Measurements from ENCODE around the gene SECTM1.

SECTM1 gene

DNA sequence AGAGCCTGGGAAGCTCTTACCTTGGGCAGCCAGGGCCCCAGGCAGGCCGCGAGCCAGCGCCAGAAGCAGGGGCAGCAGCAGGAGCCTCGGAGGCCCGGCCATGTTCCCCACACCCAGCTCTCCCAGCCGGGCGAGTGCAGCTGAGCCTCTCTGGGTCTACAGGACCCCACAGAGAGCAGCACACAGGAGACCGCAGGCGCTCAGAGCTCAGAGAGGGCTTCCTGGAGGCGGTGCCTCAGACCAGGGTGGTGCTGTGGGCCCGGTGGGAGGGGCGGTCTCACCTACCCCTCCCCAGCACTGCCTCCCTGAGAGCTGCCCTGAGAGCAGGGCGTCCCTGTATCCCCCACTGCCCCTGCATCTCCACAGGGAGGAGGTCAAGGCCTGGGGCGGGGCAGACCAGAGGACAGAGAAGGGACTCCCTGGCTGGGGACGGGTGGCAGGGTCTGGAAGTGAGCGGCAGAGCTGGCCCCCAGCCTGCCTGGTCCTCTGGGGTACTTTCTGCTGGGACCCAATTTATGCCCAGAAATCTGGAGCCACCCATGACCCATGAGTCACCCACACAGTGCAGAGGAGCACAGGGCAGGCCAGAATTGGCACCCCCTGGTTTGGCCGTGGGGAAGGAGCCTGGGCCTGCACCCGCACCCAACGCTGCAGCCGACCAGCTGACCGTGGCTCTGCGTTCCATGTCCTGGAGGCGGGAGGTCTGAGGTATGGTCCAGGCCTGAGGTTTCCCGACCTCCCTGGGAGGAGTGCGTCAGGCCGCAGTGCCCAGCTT lies 16.0 kb downstream of the SECTM1 start, which contains the start of gene CD7:
TSS of gene CD7 (minus strand) at position 215 of the 775 bp plus-strand sequence. CDS start at position 102, 113 bp downstream.
- Mint-ChIP-seq H3K4me1 (peaks cover 5% of the 10 kb centered on the region), H3K27ac (no peak within 1 kb of the TSS), H3K4me3 (no peak within 1 kb of the TSS), H3K36me3 (ENCODE audit: low read depth) (no peaks in the 10 kb centered on the region), H3K9me3 (no peaks in the 10 kb centered on the region), H3K27me3 (ENCODE audit: low read depth) (peaks cover 23% of the 10 kb centered on the region)
- TF ChIP-seq, protein P1, sequence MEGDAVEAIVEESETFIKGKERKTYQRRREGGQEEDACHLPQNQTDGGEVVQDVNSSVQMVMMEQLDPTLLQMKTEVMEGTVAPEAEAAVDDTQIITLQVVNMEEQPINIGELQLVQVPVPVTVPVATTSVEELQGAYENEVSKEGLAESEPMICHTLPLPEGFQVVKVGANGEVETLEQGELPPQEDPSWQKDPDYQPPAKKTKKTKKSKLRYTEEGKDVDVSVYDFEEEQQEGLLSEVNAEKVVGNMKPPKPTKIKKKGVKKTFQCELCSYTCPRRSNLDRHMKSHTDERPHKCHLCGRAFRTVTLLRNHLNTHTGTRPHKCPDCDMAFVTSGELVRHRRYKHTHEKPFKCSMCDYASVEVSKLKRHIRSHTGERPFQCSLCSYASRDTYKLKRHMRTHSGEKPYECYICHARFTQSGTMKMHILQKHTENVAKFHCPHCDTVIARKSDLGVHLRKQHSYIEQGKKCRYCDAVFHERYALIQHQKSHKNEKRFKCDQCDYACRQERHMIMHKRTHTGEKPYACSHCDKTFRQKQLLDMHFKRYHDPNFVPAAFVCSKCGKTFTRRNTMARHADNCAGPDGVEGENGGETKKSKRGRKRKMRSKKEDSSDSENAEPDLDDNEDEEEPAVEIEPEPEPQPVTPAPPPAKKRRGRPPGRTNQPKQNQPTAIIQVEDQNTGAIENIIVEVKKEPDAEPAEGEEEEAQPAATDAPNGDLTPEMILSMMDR (IDR thresholded peaks at IDR 0.05; ENCODE audit: unreplicated experiment in 3 of 3), result no peak

DNA sequence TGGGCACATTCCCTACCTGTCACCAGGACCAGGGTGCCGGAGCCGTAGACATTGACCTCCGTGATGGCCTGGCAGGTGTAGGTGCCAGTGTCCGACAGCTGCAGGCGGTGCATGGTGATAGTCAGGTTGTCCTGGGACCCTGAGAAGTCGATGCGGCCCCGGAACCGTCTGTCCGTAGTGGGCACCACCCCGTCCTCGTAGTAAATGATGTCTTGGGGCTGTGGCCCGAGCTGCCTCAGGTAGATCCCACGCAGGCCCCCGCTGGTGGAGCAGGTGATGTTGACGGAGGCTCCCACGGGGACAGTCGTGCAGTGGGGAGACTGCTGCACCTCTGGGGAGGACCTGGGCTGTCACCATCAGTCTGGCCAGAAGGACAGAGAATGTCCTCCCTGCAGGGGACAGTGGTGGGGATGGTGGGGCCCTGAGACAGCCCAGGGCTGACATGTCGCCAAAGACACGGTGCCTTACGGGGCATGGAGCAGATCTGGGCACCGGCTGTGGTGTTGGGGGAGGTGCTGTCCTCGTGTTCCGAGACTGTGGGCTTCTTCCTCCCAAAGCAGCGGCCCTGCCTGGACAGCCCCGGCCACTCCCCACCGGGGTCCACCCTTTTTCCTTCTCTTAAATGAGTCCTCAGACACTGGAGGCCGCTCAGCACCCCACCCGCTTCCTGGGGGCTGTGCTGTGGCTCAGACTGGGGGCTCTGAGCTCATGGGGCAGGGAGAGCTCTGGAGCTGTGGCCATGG lies 16.7 kb downstream of the SECTM1 start:
- H3K4me3 Mint-ChIP-seq, result no peak overlapping the region
- TF ChIP-seq, protein P1 (IDR thresholded peaks at IDR 0.05; ENCODE audit: unreplicated experiment in 3 of 3), result no peak
- no peaks in the 10 kb centered on the region for H3K9me3 Mint-ChIP-seq
- H3K4me1 Mint-ChIP-seq, result peaks cover 5% of the 10 kb centered on the region
- no peak overlapping the region for H3K27ac Mint-ChIP-seq
- peaks cover 23% of the 10 kb centered on the region for H3K27me3 Mint-ChIP-seq (ENCODE audit: low read depth)
- H3K36me3 Mint-ChIP-seq (ENCODE audit: low read depth), result no peaks in the 10 kb centered on the region

DNA sequence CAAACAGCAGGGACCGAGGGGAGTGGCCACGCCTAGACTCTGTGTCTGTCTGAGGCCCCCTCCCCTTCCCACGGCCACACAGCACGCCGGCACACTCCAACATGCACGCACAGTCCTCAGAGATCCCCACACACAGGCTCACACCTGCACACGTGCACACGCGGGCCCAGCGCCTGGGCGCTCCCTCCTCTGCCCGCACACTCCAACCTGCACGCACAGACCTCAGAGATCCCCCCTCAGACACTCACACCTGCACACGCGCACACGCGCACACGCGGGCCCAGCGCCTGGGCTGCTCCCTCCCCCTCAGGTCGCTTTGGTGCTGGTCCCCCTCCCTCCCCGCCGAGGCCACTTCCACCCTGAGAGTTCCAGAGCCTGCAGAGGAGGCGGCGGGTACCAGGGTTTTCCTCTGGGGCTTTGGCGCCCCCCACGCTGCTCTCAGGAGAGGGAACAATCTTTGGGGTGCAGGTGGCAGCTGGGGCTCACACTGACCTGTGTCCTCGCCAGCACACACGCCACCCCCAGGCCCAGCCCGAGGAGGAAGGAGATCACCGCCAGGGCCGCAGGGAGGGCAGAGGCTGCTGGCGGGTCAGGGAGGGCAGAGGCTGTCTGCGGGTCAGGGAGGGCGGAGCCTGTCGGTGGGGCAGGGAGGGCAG lies 17.7 kb downstream of the SECTM1 start:
- Mint-ChIP-seq H3K4me3 (peak overlapping the region; percentile 31 to 55 (median 34)), H3K9me3 (no peaks in the 10 kb centered on the region), H3K4me1 (peaks cover 5% of the 10 kb centered on the region), H3K27ac (no peak overlapping the region), H3K36me3 (ENCODE audit: low read depth) (no peaks in the 10 kb centered on the region), H3K27me3 (ENCODE audit: low read depth) (peaks cover 19% of the 10 kb centered on the region)
- TF ChIP-seq, protein P1 (IDR thresholded peaks at IDR 0.05; ENCODE audit: unreplicated experiment in 3 of 3), result no peak

DNA sequence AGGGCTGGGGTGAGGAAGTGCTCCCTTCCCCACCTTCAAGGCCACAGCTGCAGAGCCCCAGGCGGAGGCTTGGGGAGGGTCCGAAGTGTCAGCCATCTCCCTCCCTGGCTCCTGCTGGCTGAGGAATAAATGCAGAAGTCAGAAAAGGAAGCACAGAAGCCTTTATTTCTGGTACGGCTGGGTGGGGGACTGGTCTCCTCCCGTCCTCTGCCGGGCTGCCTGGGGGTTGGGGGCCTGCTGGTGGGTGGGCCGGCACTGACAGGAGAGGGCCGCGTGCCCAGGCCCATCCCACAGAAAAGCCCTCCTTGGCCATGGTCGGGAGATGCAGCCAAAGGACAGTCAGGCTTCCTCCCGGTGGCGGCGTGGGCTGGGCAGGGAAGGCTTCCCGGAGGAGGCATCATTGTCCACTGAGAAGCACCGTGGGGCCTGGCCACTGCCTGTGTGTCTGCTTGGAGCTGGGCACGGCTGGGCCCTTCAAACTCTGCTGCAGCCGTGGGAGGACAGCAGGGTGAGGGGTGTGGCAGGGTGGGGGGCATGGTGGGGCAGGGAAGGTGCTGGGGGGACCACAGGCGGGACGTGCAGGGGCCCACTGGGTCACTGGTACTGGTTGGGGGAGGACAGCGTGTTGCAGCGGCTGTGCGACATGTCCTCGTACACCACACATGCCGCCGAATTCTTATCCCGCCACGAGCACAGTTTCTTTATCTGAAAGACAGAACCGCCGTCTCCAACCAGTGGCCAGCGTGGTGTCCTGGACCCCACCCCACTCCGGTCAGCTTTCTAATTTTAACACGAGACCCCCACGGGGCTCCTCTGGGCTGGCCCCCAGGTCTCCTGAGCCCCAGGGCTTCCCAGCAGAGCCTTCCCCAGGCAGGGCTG lies 18.6 kb downstream of the SECTM1 start:
- H3K27me3 Mint-ChIP-seq (ENCODE audit: low read depth), result peaks cover 19% of the 10 kb centered on the region
- no peak overlapping the region for H3K27ac Mint-ChIP-seq
- TF ChIP-seq, protein P1 (IDR thresholded peaks at IDR 0.05; ENCODE audit: unreplicated experiment in 3 of 3), result no peak
- H3K4me1 Mint-ChIP-seq, result peaks cover 5% of the 10 kb centered on the region
- no peak overlapping the region for H3K4me3 Mint-ChIP-seq
- no peaks in the 10 kb centered on the region for H3K9me3 Mint-ChIP-seq
- no peaks in the 10 kb centered on the region for H3K36me3 Mint-ChIP-seq (ENCODE audit: low read depth)

DNA sequence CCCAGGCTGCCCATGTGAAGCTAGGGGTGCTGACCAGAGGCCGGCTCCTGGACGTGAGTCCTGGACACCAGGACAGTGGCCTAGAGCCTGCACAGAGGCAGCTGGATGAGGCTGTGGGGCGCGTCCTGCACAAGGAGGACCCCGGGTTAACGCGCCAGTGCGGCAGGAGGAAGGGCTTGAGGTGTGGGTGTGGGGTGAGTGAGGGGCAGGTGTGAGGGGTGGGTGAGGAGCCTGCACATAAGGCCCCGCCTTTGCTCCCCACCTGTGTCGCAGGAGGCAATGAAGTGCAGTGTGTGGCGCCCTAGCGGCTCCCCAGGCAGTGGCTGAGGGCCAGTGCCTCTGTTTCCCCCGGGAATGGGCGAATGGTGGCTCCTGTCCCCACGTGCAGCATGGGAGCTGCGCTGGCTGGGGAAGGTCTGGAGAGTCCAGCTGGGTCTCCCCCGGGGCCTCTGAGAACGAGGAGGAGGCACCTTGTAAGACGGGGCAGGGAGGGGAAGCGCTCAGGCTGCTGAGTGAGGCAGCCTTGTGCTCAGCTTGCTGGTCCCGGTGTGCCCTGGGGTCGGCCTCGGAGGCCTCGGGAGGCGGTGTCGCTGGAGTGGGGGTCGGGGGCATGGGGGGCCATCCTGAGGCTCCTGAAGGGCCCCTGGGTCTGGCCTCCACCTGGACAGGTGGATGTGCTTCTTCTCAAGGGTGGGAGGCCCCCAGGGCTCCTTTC lies 19.4 kb downstream of the SECTM1 start:
- H3K27me3 Mint-ChIP-seq (ENCODE audit: low read depth), result peaks cover 19% of the 10 kb centered on the region
- peaks cover 5% of the 10 kb centered on the region for H3K4me1 Mint-ChIP-seq
- TF ChIP-seq, protein P1 (IDR thresholded peaks at IDR 0.05; ENCODE audit: unreplicated experiment in 3 of 3), result no peak
- no peaks in the 10 kb centered on the region for H3K36me3 Mint-ChIP-seq (ENCODE audit: low read depth)
- H3K27ac Mint-ChIP-seq, result no peak overlapping the region
- no peak overlapping the region for H3K4me3 Mint-ChIP-seq
- H3K9me3 Mint-ChIP-seq, result no peaks in the 10 kb centered on the region

All from nephron (organoid).